A673 (cell line): ENCODE results near the gene CYP11A1. TPM values are rescaled to one million over a fixed set of nuclear protein-coding genes. Genes with fewer than 3 reads are reported as not detected.

ENCODE experiments used
- BruUV-seq: library from RNA; stranded (reverse); fragments of 400-500 nt; replicated peaks from 2 replicates; lab custom pipeline; 2021; lab: Mats Ljungman, UMichigan
- CTCF ChIA-PET: fragments of 300-600 bp; sonication (Branson Sonifier 250); formaldehyde crosslinking; loops from one replicate; lab custom pipeline; 2022; ENCODE audit warnings: antibody characterized with exemption; lab: Charles Lee
- POLR2A ChIA-PET: fragments of 300-600 bp; sonication (Branson Sonifier 250); formaldehyde crosslinking; loops from one replicate; lab custom pipeline; 2022; ENCODE audit warnings: antibody characterized with exemption; ENCODE audit not compliant: low non-redundant PET; lab: Charles Lee
- DNase-seq: peaks from one replicate; pipeline ENCODE4 v3.0.0-alpha.2; 2015; ENCODE audit warnings: low spot score
- H3K27ac ChIP-seq: fragments of 200-600 bp; sonication (generic); 2 replicates; pipeline ENCODE4 v1.5.1; 2016; ENCODE audit warnings: mixed run types, low read depth, mild to moderate bottlenecking, mixed read lengths, antibody characterized with exemption, low read length; ENCODE audit not compliant: poor library complexity, severe bottlenecking
- H3K27me3 ChIP-seq: fragments of 200-600 bp; sonication (generic); replicated peaks from 2 replicates; pipeline ENCODE4 v1.6.1; 2017; ENCODE audit warnings: mixed run types, low read depth, mild to moderate bottlenecking, mixed read lengths, antibody characterized with exemption, low read length; ENCODE audit not compliant: insufficient read depth, poor library complexity
- H3K36me3 ChIP-seq: fragments of 200-600 bp; sonication (generic); 2 replicates; pipeline ENCODE4 v1.6.1; 2016; ENCODE audit warnings: mixed run types, mild to moderate bottlenecking, mixed read lengths, antibody characterized with exemption, low read length; ENCODE audit not compliant: insufficient read depth, poor library complexity, severe bottlenecking
- H3K4me1 ChIP-seq: fragments of 200-600 bp; sonication (generic); 2 replicates; pipeline ENCODE4 v1.6.1; 2017; ENCODE audit warnings: mixed run types, mild to moderate bottlenecking, mixed read lengths, antibody characterized with exemption, low read length; ENCODE audit not compliant: insufficient read depth, poor library complexity, severe bottlenecking
- H3K4me3 ChIP-seq: fragments of 200-600 bp; sonication (generic); 2 replicates; pipeline ENCODE4 v1.5.1; 2016; ENCODE audit warnings: low read depth, mixed run types, mild to moderate bottlenecking, mixed read lengths, low read length; ENCODE audit not compliant: poor library complexity, severe bottlenecking
- H3K9me3 ChIP-seq: fragments of 200-600 bp; sonication (generic); 2 replicates; pipeline ENCODE4 v1.6.1; 2016; ENCODE audit warnings: mixed run types, low read depth, mild to moderate bottlenecking, mixed read lengths, antibody characterized with exemption, low read length; ENCODE audit not compliant: poor library complexity, severe bottlenecking
- CTCF ChIP-seq: fragments of 300-800, 200-600 bp; sonication (generic); conservative IDR thresholded peaks from 2 replicates; pipeline ENCODE4 v1.5.1; 2017; ENCODE audit warnings: low read depth, mild to moderate bottlenecking, antibody characterized with exemption, low read length, moderate library complexity, mixed read lengths
- EZH2 ChIP-seq: fragments of 200-600 bp; sonication (generic); IDR thresholded peaks from 2 replicates; pipeline ENCODE4 v1.6.1; 2017; ENCODE audit warnings: borderline replicate concordance, low read depth, mild to moderate bottlenecking, mixed read lengths, antibody characterized with exemption, low read length; ENCODE audit not compliant: poor library complexity, severe bottlenecking
- intact Hi-C: fragments of 100-400 bp; cut with micrococcal nuclease; formaldehyde crosslinking; loops from one replicate; pipeline ENCODE4 v1.10.0; 2022; ENCODE audit not compliant: unreplicated experiment
- total RNA-seq: library from RNA; stranded (reverse); gene quantifications from 2 replicates; pipeline ENCODE4 v1.2.3, GENCODE V29; 2021

Gene CYP11A1
- total RNA-seq, 1 experiment from 2014 or later = not detected

- H3K4me3 ChIP-seq = no peak overlapping the region
- TF ChIP-seq CTCF (no peak), EZH2 (no peak)
- CTCF ChIA-PET = no interaction called here
- H3K27me3 ChIP-seq = no peaks in the 10 kb centered on the region
- no peaks in the 10 kb centered on the region for H3K9me3 ChIP-seq
- H3K36me3 ChIP-seq = no peaks in the 10 kb centered on the region
- POLR2A ChIA-PET = no interaction called here
- no peak overlapping the region for H3K27ac ChIP-seq
- H3K4me1 ChIP-seq = peaks cover 19% of the 10 kb centered on the region
- no TSS peak for BruUV-seq
- intact Hi-C loops = no loop called here
- DNase-seq = peak; percentile 73
Observed at GRCh38 chr15:74399511-74400312, 32.3 kb upstream of the CYP11A1 start.

GRCh38 chr15:74399100-74399499, 31.7 kb upstream of the CYP11A1 start:
- H3K27ac ChIP-seq = no peak overlapping the region
- ChIA-PET CTCF (no interaction called here), POLR2A (no interaction called here)
- TF ChIP-seq CTCF (no peak), EZH2 (no peak)
- BruUV-seq = no TSS peak
- no peaks in the 10 kb centered on the region for H3K27me3 ChIP-seq
- intact Hi-C loops = no loop called here
- H3K4me1 ChIP-seq = peaks cover 18% of the 10 kb centered on the region
- no peak overlapping the region for H3K4me3 ChIP-seq
- no peaks in the 10 kb centered on the region for H3K36me3 ChIP-seq
- H3K9me3 ChIP-seq = no peaks in the 10 kb centered on the region
- no peak for DNase-seq

GRCh38 chr15:74398183-74398582, 30.7 kb upstream of the CYP11A1 start:
- no TSS peak for BruUV-seq
- intact Hi-C loops = no loop called here
- CTCF ChIA-PET = no interaction called here
- peaks cover 11% of the 10 kb centered on the region for H3K4me1 ChIP-seq
- DNase-seq = no peak
- no peak for TF ChIP-seq CTCF
- no peak for TF ChIP-seq EZH2
- no peaks in the 10 kb centered on the region for H3K27me3 ChIP-seq
- H3K4me3 ChIP-seq = no peak overlapping the region
- H3K9me3 ChIP-seq = no peaks in the 10 kb centered on the region
- H3K27ac ChIP-seq = no peak overlapping the region
- no peaks in the 10 kb centered on the region for H3K36me3 ChIP-seq
- POLR2A ChIA-PET = no interaction called here
